WI38 (cell line): Measurements from ENCODE around the gene PDCD10.

ENCODE experiments used
- H3K4me3 ChIP-seq: 2 replicates; pipeline ENCODE4 v1.5.1; 2011; ENCODE audit warnings: low read depth, mild to moderate bottlenecking, control low read depth, low read length
- TF ChIP-seq, protein P1 (sequence below): IDR thresholded peaks from 2 replicates; pipeline ENCODE4 v1.5.1; 2012; ENCODE audit warnings: low read depth, mild to moderate bottlenecking, control low read depth, low read length

Gene PDCD10

DNA sequence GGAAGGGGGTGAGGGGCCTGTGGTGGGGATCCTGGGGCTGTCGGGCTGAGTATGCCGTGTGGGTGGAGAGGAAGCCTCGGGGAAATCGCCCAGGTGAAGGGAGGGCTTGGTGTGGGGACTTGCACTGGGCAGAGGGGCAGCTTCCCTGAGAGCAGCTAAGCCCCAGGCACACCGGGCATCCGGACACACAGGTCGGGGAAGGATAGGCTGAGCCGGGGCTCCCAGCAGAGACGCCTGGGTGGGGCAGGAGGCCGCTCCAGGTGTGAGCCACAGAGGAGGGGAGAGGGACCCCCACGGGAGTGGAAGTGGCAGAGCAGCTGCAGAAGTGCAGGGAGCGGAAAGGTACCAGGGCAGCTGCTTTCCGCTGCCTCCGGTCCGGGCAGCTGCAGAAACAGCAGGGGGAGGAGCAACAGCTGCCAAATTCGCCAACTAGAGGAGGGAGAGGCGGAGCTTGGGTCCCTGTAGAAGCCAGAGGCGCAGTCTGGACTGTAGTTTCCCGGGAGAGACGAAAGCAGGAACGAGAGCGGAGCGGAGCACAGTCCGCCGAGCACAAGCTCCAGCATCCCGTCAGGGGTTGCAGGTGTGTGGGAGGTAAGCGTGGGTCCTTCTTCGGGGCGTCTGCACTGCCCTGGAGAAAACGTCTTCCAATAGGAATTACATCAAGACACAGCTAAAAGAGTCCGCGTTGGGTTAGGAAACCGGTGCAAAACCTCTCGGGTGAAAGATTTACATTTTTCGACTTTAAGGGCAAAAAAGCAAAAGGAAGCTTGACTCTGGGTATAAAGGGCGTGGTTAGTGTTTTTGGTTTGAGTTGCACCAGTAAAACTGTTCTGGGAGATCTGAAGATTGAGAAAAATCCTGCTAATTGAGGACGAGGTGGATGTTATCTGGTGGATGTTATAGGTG is 794 bp upstream of the PDCD10 start, which contains the start of gene SERPINI1:
TSS of gene SERPINI1 (plus strand) at position 489 of the 906 bp plus-strand sequence. CDS start 53,408 bp downstream, outside the sequence.
- TF ChIP-seq, protein P1, sequence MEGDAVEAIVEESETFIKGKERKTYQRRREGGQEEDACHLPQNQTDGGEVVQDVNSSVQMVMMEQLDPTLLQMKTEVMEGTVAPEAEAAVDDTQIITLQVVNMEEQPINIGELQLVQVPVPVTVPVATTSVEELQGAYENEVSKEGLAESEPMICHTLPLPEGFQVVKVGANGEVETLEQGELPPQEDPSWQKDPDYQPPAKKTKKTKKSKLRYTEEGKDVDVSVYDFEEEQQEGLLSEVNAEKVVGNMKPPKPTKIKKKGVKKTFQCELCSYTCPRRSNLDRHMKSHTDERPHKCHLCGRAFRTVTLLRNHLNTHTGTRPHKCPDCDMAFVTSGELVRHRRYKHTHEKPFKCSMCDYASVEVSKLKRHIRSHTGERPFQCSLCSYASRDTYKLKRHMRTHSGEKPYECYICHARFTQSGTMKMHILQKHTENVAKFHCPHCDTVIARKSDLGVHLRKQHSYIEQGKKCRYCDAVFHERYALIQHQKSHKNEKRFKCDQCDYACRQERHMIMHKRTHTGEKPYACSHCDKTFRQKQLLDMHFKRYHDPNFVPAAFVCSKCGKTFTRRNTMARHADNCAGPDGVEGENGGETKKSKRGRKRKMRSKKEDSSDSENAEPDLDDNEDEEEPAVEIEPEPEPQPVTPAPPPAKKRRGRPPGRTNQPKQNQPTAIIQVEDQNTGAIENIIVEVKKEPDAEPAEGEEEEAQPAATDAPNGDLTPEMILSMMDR: no peak
- peak within 1 kb of the TSS; percentile 80 for H3K4me3 ChIP-seq

DNA sequence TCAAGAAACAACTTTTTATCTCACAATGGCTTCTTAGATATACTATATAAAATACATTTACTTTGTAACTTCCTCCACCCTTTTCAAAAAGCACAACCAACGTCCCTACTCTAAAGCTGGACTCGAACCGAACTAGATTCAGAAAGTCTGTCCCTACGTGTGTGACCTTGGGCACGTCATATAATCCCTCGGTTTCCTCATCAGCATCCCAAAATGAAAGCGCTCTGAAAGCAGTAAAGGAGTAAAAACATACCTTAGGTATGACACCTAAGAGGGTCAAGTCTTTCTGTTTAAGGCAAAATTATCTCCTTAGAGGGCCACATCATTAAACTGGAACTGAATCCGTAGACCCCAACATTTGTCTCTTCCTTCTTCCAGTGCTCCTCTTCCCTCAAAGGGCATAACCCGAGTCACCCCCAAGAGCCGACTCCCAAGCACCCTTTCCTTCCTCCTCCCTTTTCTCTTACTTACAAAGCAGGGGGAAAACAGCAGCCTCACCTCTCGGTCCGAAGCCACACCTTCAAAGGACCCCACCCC is 663 bp downstream of the PDCD10 start:
- TF ChIP-seq, protein P1: no peak
- H3K4me3 ChIP-seq: peak overlapping the region; percentile 80

DNA sequence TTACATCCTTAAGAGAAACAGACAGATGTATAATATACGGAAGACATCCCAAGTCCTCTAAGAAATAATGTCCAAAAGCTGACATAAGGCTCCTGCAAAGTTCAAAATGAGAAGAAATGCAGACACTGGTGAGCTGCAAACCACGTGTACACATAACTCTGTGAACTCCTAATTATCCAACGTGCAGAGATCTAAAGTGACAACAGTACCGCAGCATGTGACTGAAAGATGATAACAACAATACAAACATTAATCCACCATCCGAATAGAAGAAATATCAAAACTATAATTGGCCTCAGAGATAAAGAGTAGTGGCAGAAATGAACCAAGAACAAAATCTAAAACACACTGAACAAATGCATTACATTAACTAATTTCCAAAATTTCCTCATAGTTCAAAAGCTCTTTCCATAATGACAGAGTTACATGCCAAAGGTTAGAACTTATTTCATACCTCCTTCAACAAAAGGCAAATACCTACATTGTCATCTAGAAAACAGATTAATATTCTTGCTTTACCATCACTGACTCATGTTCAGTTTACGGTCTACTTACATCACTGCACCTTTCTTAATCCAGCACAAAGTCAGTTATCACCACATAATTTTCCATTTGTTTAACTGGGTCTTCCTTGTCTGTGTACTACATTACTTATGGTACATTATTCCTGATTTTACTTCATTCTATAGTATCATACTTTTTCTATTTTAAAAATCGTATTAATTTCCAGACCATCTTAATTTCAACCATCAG is 2.2 kb downstream of the PDCD10 start:
- TF ChIP-seq, protein P1: no peak
- H3K4me3 ChIP-seq: no peak overlapping the region

DNA sequence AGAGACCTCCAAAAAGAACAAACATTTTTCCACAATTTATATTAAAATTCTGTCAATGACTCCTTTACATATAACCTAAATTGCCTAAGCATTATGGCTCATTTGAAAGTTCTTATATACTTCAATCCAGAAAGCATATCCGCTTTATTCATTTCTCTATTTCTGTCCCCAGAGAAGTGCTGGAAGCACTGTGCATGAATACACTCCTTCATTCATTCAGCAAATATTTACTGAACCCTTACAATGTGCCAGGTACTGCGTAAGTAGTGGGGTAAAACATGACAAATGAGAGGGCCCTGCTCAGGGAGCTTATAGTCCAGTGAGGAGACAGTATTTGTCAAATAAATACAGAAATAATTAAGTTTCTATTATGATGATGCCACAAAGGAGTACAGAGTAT is 3.3 kb downstream of the PDCD10 start:
- TF ChIP-seq, protein P1: no peak
- no peak overlapping the region for H3K4me3 ChIP-seq

DNA sequence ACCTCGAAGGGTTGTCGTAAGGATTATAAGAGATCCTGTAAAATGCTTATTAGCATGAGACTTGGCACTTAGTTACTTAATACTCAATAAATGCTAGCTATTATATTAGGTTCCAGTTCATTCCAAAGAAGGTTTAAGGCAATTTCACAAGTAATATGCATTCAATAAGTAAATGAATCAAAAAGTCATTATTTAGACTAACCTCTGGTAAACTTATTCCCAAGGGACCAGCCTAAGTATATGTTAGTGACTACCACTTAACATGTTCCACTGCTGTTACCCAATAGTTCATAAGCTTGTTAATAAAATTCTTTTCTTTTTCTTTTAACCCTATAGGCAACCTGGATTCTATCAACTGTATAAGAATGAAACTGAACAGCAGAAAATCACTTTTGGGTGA is 5.1 kb downstream of the PDCD10 start:
- H3K4me3 ChIP-seq: no peak overlapping the region
- TF ChIP-seq, protein P1: no peak

DNA sequence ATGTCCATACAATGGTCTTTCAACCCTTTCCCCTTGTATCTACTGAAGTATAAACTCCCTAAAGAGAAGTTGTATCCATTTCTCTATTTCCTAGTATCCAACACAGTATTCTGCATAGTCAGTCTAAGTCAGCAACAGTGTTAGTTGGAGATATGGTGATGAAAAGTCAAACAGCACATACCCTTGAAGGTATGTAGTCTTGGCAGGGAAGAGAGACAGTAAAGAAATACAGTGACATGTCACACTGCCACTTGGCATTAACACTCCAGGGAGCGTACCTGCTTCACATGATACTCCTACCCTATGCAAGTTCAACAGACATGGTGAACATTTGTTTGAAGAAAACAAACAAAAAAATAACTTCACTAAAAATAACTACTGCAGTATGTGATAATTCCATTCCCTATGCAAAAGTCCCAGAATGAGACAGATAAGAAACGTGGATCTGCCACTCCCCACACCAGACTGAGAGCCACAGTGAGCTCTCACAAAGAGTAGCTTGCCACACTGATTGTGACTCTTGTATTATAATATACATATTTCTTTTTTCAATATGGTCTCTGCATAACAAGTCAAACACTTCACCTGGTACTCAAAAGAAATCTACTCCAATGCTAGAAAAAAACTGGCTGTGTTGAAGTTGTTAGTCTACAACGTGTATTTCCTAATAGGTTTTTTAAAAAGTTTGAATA is 5.9 kb downstream of the PDCD10 start:
- TF ChIP-seq, protein P1: no peak
- H3K4me3 ChIP-seq: no peak overlapping the region
